ENCODE results near the gene ABHD12.
A peak's percentile ranks its signal among the peaks of the same experiment; 100 is the strongest.

Gene ABHD12

GRCh38 chr20:25279403-25279802, 111.2 kb downstream of the ABHD12 start:
- H3K36me3 ChIP-seq (ENCODE audit: insufficient read depth, low read length), result peaks cover 41% of the 10 kb centered on the region
- no peaks in the 10 kb centered on the region for H3K9me3 ChIP-seq (ENCODE audit: low read length)
- H4K20me1 ChIP-seq (ENCODE audit: insufficient read depth, low read length), result no peaks in the 10 kb centered on the region
- H3K27ac ChIP-seq (ENCODE audit: low read depth, low read length, poor library complexity, severe bottlenecking), result peak overlapping the region; percentile 89
- no peaks in the 10 kb centered on the region for H3K79me2 ChIP-seq (ENCODE audit: insufficient read depth, low read length)
- H2AFZ ChIP-seq (ENCODE audit: low read length), result no peak overlapping the region
- H3K9me2 ChIP-seq (ENCODE audit: low read depth, low read length), result no peaks in the 10 kb centered on the region
- H3K4me3 ChIP-seq (ENCODE audit: low read depth, low read length, poor library complexity, severe bottlenecking), result no peak overlapping the region
- H3K4me2 ChIP-seq (ENCODE audit: low read length), result peak overlapping the region; percentile 47; the same call in 1 of the 2 replicates
- TF ChIP-seq EZH2 (IDR thresholded peaks at IDR 0.05; ENCODE audit: borderline replicate concordance, low read length), result no peak
- TF ChIP-seq, protein P1, sequence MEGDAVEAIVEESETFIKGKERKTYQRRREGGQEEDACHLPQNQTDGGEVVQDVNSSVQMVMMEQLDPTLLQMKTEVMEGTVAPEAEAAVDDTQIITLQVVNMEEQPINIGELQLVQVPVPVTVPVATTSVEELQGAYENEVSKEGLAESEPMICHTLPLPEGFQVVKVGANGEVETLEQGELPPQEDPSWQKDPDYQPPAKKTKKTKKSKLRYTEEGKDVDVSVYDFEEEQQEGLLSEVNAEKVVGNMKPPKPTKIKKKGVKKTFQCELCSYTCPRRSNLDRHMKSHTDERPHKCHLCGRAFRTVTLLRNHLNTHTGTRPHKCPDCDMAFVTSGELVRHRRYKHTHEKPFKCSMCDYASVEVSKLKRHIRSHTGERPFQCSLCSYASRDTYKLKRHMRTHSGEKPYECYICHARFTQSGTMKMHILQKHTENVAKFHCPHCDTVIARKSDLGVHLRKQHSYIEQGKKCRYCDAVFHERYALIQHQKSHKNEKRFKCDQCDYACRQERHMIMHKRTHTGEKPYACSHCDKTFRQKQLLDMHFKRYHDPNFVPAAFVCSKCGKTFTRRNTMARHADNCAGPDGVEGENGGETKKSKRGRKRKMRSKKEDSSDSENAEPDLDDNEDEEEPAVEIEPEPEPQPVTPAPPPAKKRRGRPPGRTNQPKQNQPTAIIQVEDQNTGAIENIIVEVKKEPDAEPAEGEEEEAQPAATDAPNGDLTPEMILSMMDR (IDR thresholded peaks at IDR 0.05; ENCODE audit: low read length), result no peak
- H3K4me1 ChIP-seq (ENCODE audit: insufficient read depth, low read length, severe bottlenecking), result peaks cover 35% of the 10 kb centered on the region
- H3K9ac ChIP-seq (ENCODE audit: low read length), result no peak overlapping the region
- no peaks in the 10 kb centered on the region for H3F3A ChIP-seq (ENCODE audit: insufficient read depth, low read length)
- no peaks in the 10 kb centered on the region for H3K27me3 ChIP-seq (ENCODE audit: insufficient read depth, low read length)

GRCh38 chr20:25278636-25279361, 111.8 kb downstream of the ABHD12 start:
- H3F3A ChIP-seq (ENCODE audit: insufficient read depth, low read length), result no peaks in the 10 kb centered on the region
- no peak overlapping the region for H3K4me3 ChIP-seq (ENCODE audit: low read depth, low read length, poor library complexity, severe bottlenecking)
- no peak for TF ChIP-seq EZH2 (IDR thresholded peaks at IDR 0.05; ENCODE audit: borderline replicate concordance, low read length)
- TF ChIP-seq, protein P1 (IDR thresholded peaks at IDR 0.05; ENCODE audit: low read length), result no peak
- H3K4me2 ChIP-seq (ENCODE audit: low read length), result no peak overlapping the region
- H3K27me3 ChIP-seq (ENCODE audit: insufficient read depth, low read length), result no peaks in the 10 kb centered on the region
- H3K9me2 ChIP-seq (ENCODE audit: low read depth, low read length), result no peaks in the 10 kb centered on the region
- H3K9me3 ChIP-seq (ENCODE audit: low read length), result no peaks in the 10 kb centered on the region
- H4K20me1 ChIP-seq (ENCODE audit: insufficient read depth, low read length), result no peaks in the 10 kb centered on the region
- no peak overlapping the region for H2AFZ ChIP-seq (ENCODE audit: low read length)
- peaks cover 38% of the 10 kb centered on the region for H3K36me3 ChIP-seq (ENCODE audit: insufficient read depth, low read length)
- no peak overlapping the region for H3K9ac ChIP-seq (ENCODE audit: low read length)
- no peaks in the 10 kb centered on the region for H3K79me2 ChIP-seq (ENCODE audit: insufficient read depth, low read length)
- H3K27ac ChIP-seq (ENCODE audit: low read depth, low read length, poor library complexity, severe bottlenecking), result peak overlapping the region; percentile 89
- H3K4me1 ChIP-seq (ENCODE audit: insufficient read depth, low read length, severe bottlenecking), result peaks cover 40% of the 10 kb centered on the region

- TF ChIP-seq EZH2 (IDR thresholded peaks at IDR 0.05; ENCODE audit: borderline replicate concordance, low read length), result no peak
- TF ChIP-seq, protein P1 (IDR thresholded peaks at IDR 0.05; ENCODE audit: low read length), result no peak
- H4K20me1 ChIP-seq (ENCODE audit: insufficient read depth, low read length), result no peaks in the 10 kb centered on the region
- H3F3A ChIP-seq (ENCODE audit: insufficient read depth, low read length), result no peaks in the 10 kb centered on the region
- H3K4me2 ChIP-seq (ENCODE audit: low read length), result no peak overlapping the region
- H3K4me1 ChIP-seq (ENCODE audit: insufficient read depth, low read length, severe bottlenecking), result peaks cover 47% of the 10 kb centered on the region
- peaks cover 38% of the 10 kb centered on the region for H3K36me3 ChIP-seq (ENCODE audit: insufficient read depth, low read length)
- H3K4me3 ChIP-seq (ENCODE audit: low read depth, low read length, poor library complexity, severe bottlenecking), result no peak overlapping the region
- H3K27me3 ChIP-seq (ENCODE audit: insufficient read depth, low read length), result no peaks in the 10 kb centered on the region
- no peaks in the 10 kb centered on the region for H3K9me3 ChIP-seq (ENCODE audit: low read length)
- no peaks in the 10 kb centered on the region for H3K9me2 ChIP-seq (ENCODE audit: low read depth, low read length)
- H3K9ac ChIP-seq (ENCODE audit: low read length), result no peak overlapping the region
- no peaks in the 10 kb centered on the region for H3K79me2 ChIP-seq (ENCODE audit: insufficient read depth, low read length)
- H3K27ac ChIP-seq (ENCODE audit: low read depth, low read length, poor library complexity, severe bottlenecking), result no peak overlapping the region
- no peak overlapping the region for H2AFZ ChIP-seq (ENCODE audit: low read length)
Measured at GRCh38 chr20:25277941-25278521, 112.6 kb downstream of the ABHD12 start.

Measured in OCI-LY1 (cell line).